GM23338 (cell line): ENCODE results near the gene ZNF267. TPM values are rescaled to one million over a fixed set of nuclear protein-coding genes. Genes with fewer than 3 reads are reported as not detected.

ENCODE experiments used
- ATAC-seq: fragments of 200-7000 bp; cut with Tn5 transposase; 3 replicates; pipeline ENCODE4 v1.9.1; 2020
- DNase-seq: peaks from one replicate; pipeline ENCODE4 v3.0.0-alpha.2; 2015; ENCODE audit warnings: low spot score
- H2AFZ ChIP-seq: fragments of 200-600 bp; sonication (generic); 2 replicates; pipeline ENCODE4 v1.8.0; 2016; ENCODE audit warnings: antibody characterized with exemption, mild to moderate bottlenecking, moderate library complexity
- H3F3A ChIP-seq: fragments of 200-600 bp; sonication (generic); replicated peaks from 2 replicates; pipeline ENCODE4 v1.8.0; 2017; ENCODE audit warnings: antibody characterized with exemption, mixed run types, low read depth
- H3K27ac ChIP-seq: fragments of 200-600 bp; sonication (generic); 2 replicates; pipeline ENCODE4 v1.6.1; 2016; ENCODE audit warnings: low read depth
- H3K27me3 ChIP-seq: fragments of 200-600 bp; sonication (generic); 2 replicates; pipeline ENCODE4 v1.8.0; 2016; ENCODE audit warnings: mild to moderate bottlenecking, mixed run types, moderate library complexity; ENCODE audit not compliant: insufficient read depth
- H3K36me3 ChIP-seq: fragments of 200-600 bp; sonication (generic); 2 replicates; pipeline ENCODE4 v1.8.0; 2016; ENCODE audit warnings: mild to moderate bottlenecking; ENCODE audit not compliant: insufficient read depth
- H3K4me1 ChIP-seq: fragments of 200-600 bp; sonication (generic); 2 replicates; pipeline ENCODE4 v1.8.0; 2016; ENCODE audit warnings: mild to moderate bottlenecking, moderate library complexity; ENCODE audit not compliant: insufficient read depth
- H3K4me2 ChIP-seq: fragments of 200-600 bp; sonication (generic); 2 replicates; pipeline ENCODE4 v1.7.1; 2017; ENCODE audit warnings: mixed run types
- H3K4me3 ChIP-seq: fragments of 200-600 bp; sonication (generic); 2 replicates; pipeline ENCODE4 v1.6.1; 2016; ENCODE audit warnings: mixed run types
- H3K79me2 ChIP-seq: fragments of 200-600 bp; sonication (generic); replicated peaks from 2 replicates; pipeline ENCODE4 v1.8.0; 2017; ENCODE audit warnings: mild to moderate bottlenecking; ENCODE audit not compliant: insufficient read depth
- H3K9me2 ChIP-seq: fragments of 200-600 bp; sonication (generic); 2 replicates; pipeline ENCODE4 v1.8.0; 2017; ENCODE audit not compliant: insufficient read depth
- H4K20me1 ChIP-seq: fragments of 200-600 bp; sonication (generic); replicated peaks from 2 replicates; pipeline ENCODE4 v1.8.0; 2017; ENCODE audit warnings: mild to moderate bottlenecking; ENCODE audit not compliant: insufficient read depth
- H3K27ac Mint-ChIP-seq: 2 replicates; pipeline ENCODE4 v1.8.0; 2020; ENCODE audit warnings: inconsistent platforms, mild to moderate bottlenecking, moderate library complexity, mixed read lengths
- H3K27me3 Mint-ChIP-seq: 3 replicates; pipeline ENCODE4 v1.8.0; 2022; ENCODE audit warnings: low read depth, mild to moderate bottlenecking, moderate library complexity, mixed read lengths, inconsistent platforms; ENCODE audit not compliant: insufficient read depth, poor library complexity
- H3K36me3 Mint-ChIP-seq: 3 replicates; pipeline ENCODE4 v1.8.0; 2021; ENCODE audit warnings: low read depth, mild to moderate bottlenecking, inconsistent platforms, moderate library complexity, mixed read lengths
- H3K4me1 Mint-ChIP-seq: 3 replicates; pipeline ENCODE4 v1.8.0; 2020; ENCODE audit warnings: mild to moderate bottlenecking, inconsistent platforms, mixed read lengths
- H3K4me3 Mint-ChIP-seq: 3 replicates; pipeline ENCODE4 v1.8.0; 2021; ENCODE audit warnings: moderate library complexity, mild to moderate bottlenecking, inconsistent platforms, mixed read lengths
- H3K9me3 Mint-ChIP-seq: 3 replicates; pipeline ENCODE4 v1.8.0; 2020; ENCODE audit warnings: moderate library complexity, mild to moderate bottlenecking, inconsistent platforms, mixed read lengths
- polyA plus RNA-seq: library from polyadenylated mRNA; unstranded; fragments of >200 nt; fragmentation: Nextera tagmentation; extraction: Ambion mirVana; gene quantifications from 2 replicates; pipeline ENCODE4 v1.2.1, GENCODE V29; 2016
- total RNA-seq: library from RNA; depleted of rRNA; stranded (reverse); fragments of >200 nt; shearing (Covaris generic); gene quantifications from 2 replicates; pipeline ENCODE4 v1.2.3, GENCODE V29; 2014
- TF ChIP-seq, protein P1 (sequence below): fragments of 250-450 bp; sonication (Bioruptor Pico); IDR thresholded peaks from 2 replicates; pipeline ENCODE4 v1.5.0; 2020; ENCODE audit warnings: mild to moderate bottlenecking, moderate library complexity
- TF ChIP-seq, protein P2 (sequence below): IDR thresholded peaks from one replicate; pipeline ENCODE4 v1.6.1; 2018; ENCODE audit warnings: antibody characterized with exemption; ENCODE audit not compliant: unreplicated experiment

The ZNF267 gene
- total and polyA plus RNA-seq, 2 experiments from 2014 or later: 13.8 to 31.7 TPM

- H3K4me1 ChIP-seq: peaks cover 16% of the 10 kb centered on the region
- H3K4me1 Mint-ChIP-seq: peaks cover 14% of the 10 kb centered on the region; the same call in 2 of the 3 replicates
- H3K36me3 Mint-ChIP-seq: no peaks in the 10 kb centered on the region; the same call in 2 of the 3 replicates
- DNase-seq (no peak), ATAC-seq (no peak)
- peaks cover 5% of the 10 kb centered on the region for H3K27me3 Mint-ChIP-seq
- no peaks in the 10 kb centered on the region for H3K9me2 ChIP-seq
- H3K4me2 ChIP-seq: no peak overlapping the region
- no peak overlapping the region for H2AFZ ChIP-seq
- H3K79me2 ChIP-seq: peaks cover 25% of the 10 kb centered on the region
- H3K9me3 Mint-ChIP-seq: peaks cover 3% of the 10 kb centered on the region; the same call in 1 of the 3 replicates
- H3K4me3 ChIP-seq: no peak overlapping the region
- H3K27ac Mint-ChIP-seq: no peak overlapping the region
- no peak overlapping the region for H3K4me3 Mint-ChIP-seq
- TF ChIP-seq, protein P1, sequence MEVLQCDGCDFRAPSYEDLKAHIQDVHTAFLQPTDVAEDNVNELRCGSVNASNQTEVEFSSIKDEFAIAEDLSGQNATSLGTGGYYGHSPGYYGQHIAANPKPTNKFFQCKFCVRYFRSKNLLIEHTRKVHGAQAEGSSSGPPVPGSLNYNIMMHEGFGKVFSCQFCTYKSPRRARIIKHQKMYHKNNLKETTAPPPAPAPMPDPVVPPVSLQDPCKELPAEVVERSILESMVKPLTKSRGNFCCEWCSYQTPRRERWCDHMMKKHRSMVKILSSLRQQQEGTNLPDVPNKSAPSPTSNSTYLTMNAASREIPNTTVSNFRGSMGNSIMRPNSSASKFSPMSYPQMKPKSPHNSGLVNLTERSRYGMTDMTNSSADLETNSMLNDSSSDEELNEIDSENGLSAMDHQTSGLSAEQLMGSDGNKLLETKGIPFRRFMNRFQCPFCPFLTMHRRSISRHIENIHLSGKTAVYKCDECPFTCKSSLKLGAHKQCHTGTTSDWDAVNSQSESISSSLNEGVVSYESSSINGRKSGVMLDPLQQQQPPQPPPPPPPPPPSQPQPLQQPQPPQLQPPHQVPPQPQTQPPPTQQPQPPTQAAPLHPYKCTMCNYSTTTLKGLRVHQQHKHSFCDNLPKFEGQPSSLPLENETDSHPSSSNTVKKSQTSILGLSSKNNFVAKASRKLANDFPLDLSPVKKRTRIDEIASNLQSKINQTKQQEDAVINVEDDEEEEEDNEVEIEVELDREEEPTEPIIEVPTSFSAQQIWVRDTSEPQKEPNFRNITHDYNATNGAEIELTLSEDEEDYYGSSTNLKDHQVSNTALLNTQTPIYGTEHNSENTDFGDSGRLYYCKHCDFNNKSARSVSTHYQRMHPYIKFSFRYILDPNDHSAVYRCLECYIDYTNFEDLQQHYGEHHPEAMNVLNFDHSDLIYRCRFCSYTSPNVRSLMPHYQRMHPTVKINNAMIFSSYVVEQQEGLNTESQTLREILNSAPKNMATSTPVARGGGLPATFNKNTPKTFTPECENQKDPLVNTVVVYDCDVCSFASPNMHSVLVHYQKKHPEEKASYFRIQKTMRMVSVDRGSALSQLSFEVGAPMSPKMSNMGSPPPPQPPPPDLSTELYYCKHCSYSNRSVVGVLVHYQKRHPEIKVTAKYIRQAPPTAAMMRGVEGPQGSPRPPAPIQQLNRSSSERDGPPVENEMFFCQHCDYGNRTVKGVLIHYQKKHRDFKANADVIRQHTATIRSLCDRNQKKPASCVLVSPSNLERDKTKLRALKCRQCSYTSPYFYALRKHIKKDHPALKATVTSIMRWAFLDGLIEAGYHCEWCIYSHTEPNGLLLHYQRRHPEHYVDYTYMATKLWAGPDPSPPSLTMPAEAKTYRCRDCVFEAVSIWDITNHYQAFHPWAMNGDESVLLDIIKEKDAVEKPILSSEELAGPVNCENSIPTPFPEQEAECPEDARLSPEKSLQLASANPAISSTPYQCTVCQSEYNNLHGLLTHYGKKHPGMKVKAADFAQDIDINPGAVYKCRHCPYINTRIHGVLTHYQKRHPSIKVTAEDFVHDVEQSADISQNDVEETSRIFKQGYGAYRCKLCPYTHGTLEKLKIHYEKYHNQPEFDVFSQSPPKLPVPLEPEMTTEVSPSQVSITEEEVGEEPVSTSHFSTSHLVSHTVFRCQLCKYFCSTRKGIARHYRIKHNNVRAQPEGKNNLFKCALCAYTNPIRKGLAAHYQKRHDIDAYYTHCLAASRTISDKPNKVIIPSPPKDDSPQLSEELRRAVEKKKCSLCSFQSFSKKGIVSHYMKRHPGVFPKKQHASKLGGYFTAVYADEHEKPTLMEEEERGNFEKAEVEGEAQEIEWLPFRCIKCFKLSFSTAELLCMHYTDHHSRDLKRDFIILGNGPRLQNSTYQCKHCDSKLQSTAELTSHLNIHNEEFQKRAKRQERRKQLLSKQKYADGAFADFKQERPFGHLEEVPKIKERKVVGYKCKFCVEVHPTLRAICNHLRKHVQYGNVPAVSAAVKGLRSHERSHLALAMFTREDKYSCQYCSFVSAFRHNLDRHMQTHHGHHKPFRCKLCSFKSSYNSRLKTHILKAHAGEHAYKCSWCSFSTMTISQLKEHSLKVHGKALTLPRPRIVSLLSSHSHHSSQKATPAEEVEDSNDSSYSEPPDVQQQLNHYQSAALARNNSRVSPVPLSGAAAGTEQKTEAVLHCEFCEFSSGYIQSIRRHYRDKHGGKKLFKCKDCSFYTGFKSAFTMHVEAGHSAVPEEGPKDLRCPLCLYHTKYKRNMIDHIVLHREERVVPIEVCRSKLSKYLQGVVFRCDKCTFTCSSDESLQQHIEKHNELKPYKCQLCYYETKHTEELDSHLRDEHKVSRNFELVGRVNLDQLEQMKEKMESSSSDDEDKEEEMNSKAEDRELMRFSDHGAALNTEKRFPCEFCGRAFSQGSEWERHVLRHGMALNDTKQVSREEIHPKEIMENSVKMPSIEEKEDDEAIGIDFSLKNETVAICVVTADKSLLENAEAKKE: no peak
- TF ChIP-seq, protein P2, sequence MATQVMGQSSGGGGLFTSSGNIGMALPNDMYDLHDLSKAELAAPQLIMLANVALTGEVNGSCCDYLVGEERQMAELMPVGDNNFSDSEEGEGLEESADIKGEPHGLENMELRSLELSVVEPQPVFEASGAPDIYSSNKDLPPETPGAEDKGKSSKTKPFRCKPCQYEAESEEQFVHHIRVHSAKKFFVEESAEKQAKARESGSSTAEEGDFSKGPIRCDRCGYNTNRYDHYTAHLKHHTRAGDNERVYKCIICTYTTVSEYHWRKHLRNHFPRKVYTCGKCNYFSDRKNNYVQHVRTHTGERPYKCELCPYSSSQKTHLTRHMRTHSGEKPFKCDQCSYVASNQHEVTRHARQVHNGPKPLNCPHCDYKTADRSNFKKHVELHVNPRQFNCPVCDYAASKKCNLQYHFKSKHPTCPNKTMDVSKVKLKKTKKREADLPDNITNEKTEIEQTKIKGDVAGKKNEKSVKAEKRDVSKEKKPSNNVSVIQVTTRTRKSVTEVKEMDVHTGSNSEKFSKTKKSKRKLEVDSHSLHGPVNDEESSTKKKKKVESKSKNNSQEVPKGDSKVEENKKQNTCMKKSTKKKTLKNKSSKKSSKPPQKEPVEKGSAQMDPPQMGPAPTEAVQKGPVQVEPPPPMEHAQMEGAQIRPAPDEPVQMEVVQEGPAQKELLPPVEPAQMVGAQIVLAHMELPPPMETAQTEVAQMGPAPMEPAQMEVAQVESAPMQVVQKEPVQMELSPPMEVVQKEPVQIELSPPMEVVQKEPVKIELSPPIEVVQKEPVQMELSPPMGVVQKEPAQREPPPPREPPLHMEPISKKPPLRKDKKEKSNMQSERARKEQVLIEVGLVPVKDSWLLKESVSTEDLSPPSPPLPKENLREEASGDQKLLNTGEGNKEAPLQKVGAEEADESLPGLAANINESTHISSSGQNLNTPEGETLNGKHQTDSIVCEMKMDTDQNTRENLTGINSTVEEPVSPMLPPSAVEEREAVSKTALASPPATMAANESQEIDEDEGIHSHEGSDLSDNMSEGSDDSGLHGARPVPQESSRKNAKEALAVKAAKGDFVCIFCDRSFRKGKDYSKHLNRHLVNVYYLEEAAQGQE: no peak
- no peaks in the 10 kb centered on the region for H3F3A ChIP-seq
- no peaks in the 10 kb centered on the region for H3K27me3 ChIP-seq
- H3K27ac ChIP-seq: no peak overlapping the region
- peaks cover 11% of the 10 kb centered on the region for H4K20me1 ChIP-seq
- no peaks in the 10 kb centered on the region for H3K36me3 ChIP-seq
Measured at GRCh38 chr16:31871510-31871909, 2.1 kb upstream of the ZNF267 start.
